Effector CD4-positive, alpha-beta T cell (primary cell): ENCODE results near the gene NEO1.
A peak's percentile ranks its signal among the peaks of the same experiment; 100 is the strongest.

ENCODE experiments used
- DNase-seq: peaks from one replicate; pipeline ENCODE4 v3.0.0-alpha.2; 2020

NEO1 gene

DNA sequence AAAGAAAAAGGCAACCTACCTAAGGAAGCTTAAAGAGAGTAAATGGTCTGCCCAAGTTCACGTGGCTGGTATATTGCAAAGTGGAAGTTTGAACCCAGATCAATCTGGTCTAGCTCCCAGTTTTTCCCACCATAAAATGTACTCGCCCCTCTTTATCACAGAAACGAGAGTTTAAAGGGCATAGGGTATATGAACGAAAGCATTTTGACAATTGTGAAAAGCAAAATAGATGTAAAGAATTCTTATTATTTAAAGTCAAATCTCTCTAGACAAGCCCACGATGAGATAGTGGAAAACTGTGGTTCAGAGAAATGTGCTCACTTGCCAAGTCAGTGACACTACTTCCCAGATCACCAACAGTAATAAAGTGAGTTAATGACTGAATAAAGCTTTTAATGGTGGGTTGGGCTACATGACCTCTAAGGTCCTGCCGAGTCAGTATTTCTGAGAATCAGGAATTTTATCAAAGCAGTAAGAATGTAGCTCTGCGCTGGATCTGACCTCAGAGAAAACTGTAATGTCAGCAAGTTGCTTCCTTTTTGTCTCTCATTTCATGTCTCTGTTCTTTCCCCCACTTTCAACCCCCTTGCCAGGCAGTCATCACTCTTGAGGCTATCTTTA lies 23.3 kb upstream of the NEO1 start:
- no peak for DNase-seq

- no peak for DNase-seq
These were observed 22.1 kb upstream of the NEO1 start for GRCh38 chr15:73030122-73030679.

DNA sequence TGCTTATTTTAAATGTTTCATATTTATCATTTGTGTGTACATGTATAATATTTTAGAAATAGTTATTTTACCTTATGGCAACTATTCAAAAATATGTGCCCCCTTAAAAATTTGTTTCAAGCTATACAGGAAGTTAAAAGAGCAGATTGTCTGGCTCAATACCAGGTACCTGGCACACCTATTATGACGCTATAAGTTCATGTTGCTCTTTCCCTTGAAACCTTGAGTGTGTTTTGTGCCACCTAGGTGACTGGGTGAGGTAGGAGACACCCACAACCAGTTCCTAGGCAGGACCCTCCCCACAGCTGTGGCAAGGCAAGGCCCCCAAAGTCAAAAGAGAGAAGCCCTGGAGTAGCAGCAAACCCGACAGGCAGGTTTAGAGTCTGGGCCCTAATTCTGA lies 20.6 kb upstream of the NEO1 start:
- no peak for DNase-seq

DNA sequence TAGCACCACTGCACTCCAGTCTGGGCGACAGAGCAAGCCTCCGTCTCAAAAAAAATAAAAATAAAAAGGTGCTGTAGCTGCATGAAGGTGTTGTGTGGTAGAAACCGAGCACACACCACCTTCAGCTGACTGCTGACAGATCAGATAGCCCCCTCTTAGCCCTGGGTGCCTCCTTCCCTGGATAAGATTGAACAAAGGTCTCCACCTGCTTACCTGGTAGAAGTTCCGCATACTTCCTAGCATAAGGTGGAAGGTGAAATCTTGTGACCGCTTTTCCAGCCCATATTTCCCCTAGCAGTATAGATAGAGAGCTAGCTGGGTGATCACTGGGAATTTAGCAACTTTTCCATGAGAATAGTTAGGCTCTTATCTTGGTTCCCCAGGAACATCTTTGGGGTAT lies 18.7 kb upstream of the NEO1 start:
- DNase-seq: no peak

DNA sequence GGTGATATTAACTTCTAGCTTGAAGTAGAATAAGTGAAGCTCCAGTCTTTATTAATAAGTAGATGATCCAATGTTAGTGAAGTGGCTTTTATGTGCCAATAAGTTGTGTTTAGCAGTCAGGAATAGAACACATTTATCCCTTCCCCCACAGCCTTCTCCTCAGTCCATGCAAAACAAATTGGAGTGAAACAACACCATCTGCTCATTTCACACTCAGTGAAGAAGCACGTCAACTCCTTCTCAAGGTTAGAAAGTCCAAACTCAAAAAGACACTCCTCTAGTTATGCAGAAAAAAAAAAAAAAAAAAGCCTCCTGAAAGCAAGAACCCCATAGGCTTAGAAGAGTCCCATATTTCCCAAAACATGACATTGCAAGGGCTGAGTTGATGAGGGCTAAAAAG lies 18.0 kb upstream of the NEO1 start:
- DNase-seq: no peak

- no peak for DNase-seq
These were observed 17.0 kb upstream of the NEO1 start for GRCh38 chr15:73035221-73035620.

DNA sequence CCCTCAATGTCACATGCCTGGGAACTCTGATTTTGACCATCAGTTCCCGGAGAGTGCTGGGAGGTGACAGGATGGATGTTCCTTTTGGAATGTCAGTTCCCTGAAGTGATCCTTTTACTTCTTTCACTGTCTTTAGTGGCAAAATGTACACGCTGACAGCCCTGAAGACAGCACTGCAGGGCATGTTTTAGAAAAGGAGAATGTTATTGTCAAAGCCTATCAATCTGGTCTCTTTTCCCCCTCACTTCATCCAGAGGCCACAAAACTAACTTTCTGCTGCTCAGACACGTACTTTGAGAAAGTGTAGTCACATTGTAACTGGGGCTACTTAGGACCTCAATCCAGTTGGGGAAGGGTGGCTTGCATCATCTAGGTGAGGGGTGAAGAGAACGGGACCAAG lies 14.0 kb upstream of the NEO1 start:
- DNase-seq: no peak

GRCh38 chr15:73046073-73046472 lies 6.2 kb upstream of the NEO1 start:
- DNase-seq: no peak

DNA sequence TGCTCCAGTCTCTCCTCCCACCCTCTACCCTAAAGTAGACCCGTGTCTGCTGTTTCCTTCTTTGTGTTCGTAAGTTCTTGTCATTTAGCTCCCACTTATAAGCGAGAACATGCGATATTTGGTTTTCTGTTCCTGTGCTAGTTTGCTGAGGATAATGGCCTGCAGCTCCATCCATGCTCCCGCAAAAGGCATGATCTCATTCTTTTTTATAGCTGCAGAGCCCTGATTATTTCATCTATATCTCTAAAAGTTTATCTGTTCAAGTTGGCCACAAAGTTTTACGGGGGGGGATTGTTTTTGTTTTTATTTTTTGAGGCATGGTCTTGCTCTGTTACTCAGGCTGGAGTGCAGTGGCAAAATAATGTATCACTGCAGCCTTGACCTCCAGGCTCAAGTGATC lies 4.4 kb upstream of the NEO1 start:
- no peak for DNase-seq

- DNase-seq: no peak
These were observed 3.5 kb upstream of the NEO1 start for GRCh38 chr15:73048624-73049295.

- no peak for DNase-seq
These were observed 2.6 kb upstream of the NEO1 start for GRCh38 chr15:73049564-73050215.

DNA sequence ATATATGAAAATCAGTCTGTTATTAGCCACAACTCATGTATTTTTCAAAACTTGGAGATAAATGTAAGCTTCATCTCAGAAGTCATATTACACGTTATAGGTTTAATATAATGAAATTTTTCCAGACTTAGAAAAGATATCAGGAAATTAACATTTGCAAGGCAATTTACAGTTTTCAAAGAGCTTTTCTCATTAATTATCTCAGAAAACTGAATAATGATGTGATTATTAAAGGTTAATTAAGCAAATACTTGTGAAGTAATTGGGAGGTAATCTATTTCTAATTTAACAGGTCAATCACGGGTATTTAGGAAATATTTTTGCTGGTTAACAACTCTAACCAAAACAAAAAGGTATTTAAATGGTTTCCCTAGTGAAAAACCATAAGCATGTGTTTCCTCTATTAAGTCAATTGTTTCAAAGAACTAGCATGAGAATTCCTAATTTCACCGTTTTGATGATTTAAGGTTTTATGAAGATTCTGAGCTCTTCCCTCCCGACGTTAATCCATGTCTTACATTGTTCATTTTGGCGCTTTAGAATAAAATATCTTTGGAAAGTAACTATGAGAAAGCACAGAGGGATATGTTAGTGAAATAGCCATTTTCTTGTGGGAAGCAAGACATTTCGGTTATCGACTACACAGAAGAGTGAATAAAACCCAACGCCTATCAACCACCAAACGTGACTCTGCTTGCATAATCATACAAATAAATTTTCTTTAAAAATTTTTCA lies 1.5 kb upstream of the NEO1 start:
- DNase-seq: no peak

- no peak for DNase-seq
These were observed 864 bp upstream of the NEO1 start for GRCh38 chr15:73051391-73051806.

- DNase-seq: peak; percentile 7
These were observed 562 bp downstream of the NEO1 start for GRCh38 chr15:73052653-73053397.

GRCh38 chr15:73053398-73053723 lies 1.1 kb downstream of the NEO1 start:
- no peak for DNase-seq

GRCh38 chr15:73054417-73054953 lies 2.2 kb downstream of the NEO1 start:
- DNase-seq: no peak

- no peak for DNase-seq
These were observed 4.2 kb downstream of the NEO1 start for GRCh38 chr15:73056460-73056859.

DNA sequence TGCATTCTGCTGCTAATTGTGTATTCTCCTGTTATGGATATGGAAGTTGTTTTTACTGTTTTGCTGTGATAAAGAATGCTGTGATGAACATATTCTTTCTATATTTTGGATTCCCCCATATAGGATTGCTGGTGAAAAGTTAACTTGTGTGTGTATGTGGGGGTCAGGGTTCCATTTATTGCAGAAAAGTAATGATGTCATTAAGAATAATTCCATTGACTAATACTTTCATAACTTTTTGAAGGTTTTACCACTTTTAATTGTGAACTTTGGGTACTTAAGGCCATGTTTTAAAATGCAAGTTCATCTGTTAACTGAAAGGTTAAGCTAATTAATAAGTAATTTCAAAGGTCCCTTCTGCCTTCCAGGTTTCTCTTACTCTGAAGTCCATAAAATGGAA lies 6.2 kb downstream of the NEO1 start:
- no peak for DNase-seq

DNA sequence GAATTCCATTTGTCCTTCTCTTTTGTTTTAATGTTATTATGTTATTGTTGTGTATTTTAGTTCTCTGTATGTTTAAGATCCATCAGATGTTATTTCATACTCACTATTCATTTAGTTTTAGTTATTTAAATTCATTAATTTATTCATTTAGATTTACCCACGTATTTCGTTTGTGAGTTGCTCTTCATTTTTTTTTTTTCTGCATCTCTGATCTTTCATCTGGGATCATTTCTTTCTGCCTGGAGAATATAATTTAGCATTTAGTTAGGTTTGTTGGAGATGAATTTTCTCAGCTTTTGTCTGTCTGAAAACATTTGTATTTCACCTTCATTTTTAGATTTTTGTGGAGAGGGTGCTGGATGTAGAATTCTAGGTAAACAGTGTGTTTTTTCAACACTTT lies 12.9 kb downstream of the NEO1 start:
- DNase-seq: no peak

DNA sequence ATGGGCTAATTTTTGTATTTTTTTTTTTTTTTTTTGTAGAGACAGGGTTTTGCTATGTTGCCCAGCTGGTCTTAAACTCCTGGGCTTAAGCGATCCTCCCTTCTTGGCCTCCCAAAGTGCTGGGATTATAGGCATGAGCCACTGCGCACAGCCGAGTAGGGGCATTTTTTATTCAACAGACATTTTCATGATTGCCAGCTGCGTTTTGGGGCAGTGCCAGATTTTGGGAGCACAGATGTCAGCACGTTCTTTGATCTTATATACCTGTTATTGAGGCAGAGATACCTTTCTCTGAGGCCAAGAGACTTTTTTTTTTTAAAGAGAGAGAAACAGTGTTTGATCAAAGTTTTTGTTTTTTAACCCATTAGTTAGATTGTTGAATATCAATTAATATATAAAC lies 16.8 kb downstream of the NEO1 start:
- no peak for DNase-seq

DNA sequence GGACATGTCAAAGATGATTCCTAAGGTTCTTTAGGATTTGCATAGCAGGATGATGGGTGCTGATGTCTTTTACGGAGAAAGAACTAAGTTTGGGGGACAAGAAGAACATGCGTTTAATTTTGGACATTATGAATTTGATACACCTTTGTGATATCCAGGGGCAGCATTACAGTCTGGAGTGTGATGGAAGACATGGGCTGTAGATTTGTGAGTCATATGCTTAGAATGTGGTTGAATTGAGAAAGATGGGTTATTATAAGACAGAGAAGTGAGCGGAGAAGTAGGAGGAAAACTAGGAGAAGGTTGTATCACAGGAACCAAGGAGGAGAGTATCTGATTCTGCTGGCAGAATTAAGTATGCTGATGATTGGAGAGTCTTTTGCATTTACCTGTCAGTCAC lies 20.6 kb downstream of the NEO1 start:
- no peak for DNase-seq

DNA sequence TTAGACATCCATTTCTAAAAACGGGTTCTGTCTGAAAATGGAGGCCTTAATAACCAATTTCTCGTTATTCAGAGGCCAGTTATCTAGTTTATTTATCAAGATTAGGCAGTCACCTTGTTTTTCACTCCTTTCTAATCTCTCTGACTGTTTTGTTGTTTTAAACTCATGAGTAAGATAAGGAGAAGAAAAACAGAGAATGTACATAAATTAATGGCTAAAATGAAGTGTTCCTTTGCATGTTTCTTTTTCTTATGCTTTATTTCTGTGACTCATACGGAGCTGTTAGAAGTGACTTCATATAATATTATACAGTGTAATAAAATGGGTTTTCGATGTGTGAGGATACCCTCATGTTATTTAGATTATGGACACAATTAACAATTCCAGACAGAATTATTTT lies 22.0 kb downstream of the NEO1 start:
- DNase-seq: no peak
